HG02798 (cell line): ENCODE measurements around the gene PRSS35.
"Not testable (repeated sequence)": the region's sequence is repeated elsewhere in the genome, so short reads cannot be mapped to it uniquely, and the experiment has no call there.

ENCODE experiments used
- ATAC-seq: cut with Tn5 transposase; IDR thresholded peaks from one replicate; pipeline ENCODE4 v1.9.1; 2021; ENCODE audit warnings: mild to moderate bottlenecking; ENCODE audit not compliant: unreplicated experiment, poor library complexity

The PRSS35 gene

DNA sequence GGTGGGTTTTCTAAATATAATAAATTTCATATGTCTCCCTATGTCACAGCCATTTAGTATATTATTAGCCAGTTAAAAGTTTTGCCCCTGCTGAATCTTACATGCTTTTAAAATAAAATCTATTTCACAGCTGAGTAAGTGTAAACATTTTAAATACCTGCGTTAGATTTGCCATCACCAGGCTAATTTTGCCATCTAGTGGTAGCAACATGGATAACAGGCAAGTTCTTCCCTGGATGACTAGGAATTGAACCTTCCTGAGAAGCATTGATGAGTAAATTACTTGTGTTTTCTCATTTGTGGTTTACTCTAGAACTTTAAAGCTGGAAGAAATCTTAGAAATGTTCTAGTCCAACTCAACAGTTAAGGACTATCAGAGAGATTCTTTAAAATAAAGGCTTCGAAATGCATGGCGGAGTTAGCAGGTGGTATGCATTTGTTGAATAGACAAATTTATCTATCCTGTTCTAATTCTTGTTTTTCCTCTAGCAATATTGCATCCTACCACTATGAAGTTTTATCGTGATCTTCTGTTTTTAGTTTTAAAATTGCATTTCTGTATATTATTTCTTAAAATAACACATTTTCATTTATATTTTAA lies 2.6 kb downstream of the PRSS35 start:
- peak; percentile 69 for ATAC-seq

DNA sequence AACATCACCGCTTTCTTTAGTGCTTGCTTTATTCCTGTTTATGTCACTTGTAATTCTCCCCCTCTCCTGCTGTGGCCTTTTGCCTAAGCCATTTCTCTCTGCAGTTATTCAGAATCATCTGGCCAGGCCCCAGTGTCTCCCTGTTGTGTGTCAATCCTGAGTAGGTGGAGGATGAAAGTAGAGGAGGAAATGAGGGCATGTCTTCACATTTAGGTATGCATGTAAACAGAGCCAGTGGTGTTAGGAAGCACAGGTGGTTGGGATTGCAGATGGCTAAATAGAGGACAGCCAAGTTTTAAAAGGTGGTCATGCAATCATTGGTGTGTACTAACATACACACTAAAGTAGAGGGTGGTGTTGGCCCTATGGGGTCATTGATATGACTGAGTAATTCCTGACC lies 5.2 kb downstream of the PRSS35 start:
- no peak for ATAC-seq

DNA sequence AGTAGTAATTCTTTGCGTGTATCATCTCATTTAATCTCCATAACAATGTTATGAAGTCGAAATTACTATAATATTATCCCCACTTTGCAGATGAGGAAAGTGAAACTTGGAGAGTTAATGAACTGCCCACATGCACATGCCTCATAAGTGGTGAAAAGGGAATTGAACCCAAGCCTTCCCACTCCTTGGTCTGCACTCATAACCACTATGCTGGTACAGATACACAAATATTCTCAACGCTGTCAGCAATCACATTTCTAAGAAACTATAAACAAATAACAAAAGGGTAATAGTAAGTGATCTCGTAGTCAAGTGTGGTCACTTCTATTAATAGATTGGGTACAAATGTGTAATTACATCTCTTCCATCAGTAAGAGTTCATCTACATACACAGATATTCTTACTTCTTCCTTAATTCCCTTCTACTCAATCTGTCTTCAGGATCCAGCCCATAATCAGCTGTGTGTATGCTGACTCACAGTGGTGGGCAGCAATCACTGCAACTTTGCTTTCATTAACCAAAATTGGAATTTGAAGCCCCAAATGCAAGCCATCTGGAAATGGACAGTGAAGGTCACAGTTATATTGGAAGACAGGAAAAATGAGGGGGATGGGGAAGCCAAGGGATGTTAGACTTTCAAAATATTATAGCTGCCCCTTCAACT lies 6.6 kb downstream of the PRSS35 start:
- ATAC-seq = no peak

DNA sequence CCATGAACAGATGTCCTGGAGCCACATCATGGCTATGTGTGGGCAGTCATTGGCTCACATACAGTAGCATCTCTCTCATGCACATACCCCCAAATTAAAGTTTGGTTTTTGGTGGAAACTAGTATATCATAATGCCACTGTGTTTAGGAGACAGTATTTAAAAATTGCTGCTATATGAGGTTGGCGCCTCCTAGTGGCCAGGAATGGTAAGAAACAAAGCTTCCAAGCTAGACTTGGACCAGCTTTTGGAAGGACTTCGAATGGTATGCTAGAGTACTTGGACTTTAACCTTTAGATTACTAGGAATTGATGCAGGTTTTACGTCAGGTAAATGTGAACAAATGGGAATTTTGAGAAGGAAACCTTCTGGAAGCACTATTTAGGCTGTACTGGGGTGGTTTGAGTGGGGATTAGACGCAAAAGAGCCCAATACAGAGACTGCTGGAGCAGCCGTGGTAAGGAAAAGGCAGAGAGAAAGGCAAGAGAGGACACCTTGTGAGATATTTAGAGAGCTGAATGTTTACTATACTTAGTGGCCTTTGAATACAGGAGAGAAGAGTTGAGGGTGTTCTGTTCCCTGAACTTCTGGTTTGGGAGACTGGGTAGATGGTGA lies 23.8 kb downstream of the PRSS35 start:
- peak; percentile 81 for ATAC-seq

DNA sequence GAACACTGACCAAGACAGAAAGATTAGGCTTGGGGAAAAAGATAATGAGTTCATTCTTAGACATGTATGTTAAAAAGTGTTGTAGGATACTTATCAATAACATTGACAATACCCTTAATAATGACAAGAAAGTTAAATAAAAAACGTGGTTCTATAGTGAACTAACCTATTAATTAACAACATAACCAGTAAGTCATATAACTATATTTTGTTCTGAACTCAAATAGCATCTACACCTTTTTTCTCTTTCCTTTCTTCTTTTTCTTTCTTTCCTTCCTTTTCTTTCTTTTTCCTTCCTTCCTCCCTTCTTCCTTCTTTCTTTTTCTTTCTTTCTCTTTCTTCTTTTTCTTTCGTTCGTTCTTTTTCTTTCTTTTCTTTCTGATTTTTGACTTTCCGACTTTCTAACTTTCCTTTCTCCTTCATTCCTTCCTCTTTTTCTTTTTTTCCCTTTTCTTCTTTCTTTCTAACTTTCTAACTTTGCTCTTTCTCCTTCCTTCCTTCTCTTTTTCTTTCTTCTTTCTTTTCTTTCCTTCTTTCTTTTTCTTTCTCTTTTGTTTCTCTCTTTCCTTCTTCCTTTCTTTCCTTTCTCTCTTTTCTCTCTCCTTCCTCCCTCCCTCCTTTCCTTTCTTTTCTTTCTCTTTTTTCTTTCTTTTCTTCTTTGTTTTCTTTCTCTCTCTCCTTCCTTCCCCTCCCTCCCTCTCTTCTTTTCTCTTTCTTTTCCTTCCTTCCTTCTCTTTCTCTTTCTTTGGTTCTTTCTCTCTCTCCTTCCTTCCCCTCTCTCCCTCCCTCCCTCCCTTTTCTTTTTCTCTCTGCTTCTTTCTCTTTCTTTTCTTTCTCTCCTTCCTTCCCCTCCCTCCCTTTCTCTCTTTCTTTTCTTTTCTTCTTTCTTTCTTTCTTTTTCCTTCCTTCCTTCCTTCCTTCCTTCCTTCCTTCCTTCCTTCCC lies 24.6 kb downstream of the PRSS35 start:
- no peak for ATAC-seq

DNA sequence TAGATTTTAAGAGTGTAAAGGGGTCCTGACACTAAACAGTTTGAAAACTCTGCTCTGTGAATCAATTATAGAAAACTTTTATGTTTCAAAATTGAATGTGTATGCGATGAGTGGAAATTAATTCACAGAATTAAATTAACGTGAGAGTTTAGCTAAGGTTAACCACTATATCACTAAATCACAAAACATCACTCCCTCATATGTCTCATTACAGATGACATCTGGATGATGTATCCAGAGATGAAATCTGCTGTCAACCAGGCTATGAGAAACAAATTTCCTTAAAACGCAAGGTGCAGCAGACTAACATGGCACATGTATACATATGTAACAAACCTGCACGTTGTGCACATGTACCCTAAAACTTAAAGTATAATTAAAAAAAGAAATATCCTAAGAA lies 27.3 kb downstream of the PRSS35 start:
- ATAC-seq = no peak

DNA sequence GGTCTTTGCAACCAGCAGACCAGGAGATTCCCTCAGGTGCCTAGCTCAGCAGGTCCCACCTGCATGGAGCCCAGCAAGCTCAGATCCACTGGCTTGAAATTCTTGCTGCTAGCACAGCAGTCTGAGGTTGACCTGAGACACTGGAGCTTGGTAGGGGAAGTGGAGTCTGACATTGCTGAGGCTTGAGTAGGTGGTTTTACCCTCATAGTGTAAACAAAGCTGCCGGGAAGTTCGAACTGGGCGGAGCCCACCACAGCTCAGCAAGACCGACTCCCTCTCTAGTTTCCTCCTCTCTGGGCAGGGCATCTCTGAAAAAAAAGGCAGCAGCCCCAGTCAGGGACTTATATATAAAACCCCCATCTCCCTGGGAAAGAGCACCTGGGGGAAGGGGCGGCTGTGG lies 34.3 kb downstream of the PRSS35 start:
- no peak for ATAC-seq

DNA sequence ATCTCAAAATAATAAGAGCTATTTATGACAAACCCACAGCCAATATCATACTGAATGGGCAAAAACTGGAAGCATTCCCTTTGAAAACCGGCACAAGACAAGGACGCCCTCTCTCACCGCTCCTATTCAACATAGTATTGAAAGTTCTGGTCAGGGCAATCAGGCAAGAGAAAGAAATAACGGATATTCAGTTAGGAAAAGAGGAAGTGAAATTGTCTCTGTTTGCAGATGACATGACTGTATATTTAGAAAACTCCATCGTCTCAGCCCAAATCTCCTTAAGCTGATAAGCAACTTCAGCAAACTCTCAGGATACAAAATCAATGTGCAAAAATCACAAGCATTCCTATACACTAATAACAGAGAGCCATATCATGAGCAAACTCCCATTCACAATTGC lies 38.1 kb downstream of the PRSS35 start:
- ATAC-seq = not testable (repeated sequence)

DNA sequence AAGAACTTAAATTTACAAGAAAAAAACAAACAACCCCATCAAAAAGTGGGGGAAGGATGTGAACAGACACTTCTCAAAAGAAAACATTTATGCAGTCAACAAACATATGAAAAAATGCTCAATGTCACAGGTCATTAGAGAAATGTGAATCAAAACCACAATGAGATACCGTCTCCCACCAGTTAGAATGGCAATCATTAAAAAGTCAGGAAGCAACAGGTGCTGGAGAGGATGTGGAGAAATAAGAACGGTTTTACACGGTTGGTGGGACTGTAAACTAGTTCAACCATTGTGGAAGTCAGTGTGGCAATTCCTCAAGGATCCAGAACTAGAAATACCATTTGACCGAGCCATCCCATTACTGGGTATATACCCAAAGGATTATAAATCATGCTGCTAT lies 39.4 kb downstream of the PRSS35 start:
- ATAC-seq = not testable (repeated sequence)

DNA sequence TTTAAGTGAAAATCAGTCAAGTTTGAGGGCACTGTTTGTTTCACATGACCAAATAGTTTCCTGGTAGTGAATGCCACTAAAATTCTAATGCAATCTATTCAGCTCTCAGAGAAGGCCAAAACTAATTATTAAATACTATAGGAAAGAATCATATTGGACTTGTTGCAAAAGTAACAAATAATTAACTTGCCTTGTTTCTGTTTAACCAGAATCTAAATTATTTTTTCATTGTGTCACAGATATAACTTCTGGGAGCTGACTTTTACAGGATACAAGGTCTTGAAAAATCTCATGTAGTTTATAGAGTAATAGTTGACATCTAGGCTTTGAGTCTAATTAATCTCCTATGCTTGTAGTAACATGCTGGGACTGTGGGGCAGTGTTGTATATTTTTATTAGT lies 44.5 kb downstream of the PRSS35 start:
- ATAC-seq = no peak

DNA sequence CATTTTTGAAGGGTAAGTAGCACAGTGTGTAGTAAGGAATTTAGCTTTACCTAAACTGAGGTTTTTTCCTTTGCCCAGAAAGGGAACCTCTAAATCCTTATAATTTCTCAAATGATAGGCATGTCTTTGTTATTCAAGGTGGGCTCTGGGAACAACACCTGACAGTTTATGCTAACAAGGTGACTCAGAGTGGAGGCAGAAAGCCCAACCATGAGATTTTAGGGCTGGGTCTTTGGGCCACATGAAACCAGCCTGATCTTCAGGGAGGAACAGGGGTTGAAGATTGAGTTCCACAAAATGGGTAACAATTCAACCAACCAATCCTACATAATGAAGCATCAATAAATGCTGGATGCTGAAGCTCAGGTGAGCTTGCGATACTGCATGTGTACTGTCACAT lies 46.6 kb downstream of the PRSS35 start:
- ATAC-seq = no peak

DNA sequence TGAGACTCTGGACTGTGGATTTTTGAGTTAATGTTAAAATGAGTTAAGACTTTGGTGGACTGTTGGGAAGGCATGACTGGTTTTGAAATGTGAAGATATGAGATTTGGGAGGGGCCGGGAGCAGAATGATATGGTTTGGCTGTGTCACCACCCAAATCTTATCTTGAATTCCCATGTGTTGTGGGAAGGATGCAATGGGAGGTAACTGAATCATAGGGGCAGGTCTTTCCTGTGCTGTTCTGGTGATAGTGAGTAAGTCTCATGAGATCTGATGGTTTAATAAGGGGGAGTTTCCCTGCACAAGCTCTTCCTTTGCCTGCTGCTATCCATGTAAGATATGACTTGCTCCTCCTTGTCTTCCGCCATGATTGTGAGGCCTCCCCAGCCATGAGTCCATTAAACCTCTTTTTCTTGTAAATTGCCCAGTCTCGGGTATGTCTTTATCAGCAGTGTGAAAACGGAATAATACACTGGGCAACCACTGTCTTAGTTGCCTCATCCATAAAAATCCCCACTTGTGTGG lies 59.4 kb downstream of the PRSS35 start:
- ATAC-seq = not testable (repeated sequence)

DNA sequence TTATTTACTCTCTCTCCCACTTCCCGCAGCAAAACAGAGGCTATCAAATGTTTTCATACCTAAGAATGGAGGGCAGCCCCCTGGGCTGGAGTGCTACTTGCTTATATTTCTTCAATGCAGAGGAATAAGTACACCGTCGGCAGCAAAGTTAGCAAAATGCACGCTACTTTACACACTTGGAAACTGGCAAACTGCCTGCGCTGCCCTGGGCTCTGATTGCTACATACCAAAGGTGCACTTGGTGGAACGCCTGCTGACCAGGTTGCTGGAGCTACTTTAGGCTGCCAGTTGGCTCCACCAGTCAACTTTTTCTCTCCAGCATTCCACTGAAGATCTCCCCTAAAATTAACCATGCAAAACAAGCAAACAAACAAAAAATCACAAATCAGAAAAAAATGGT lies 62.4 kb downstream of the PRSS35 start:
- ATAC-seq = no peak
